GM18519 (cell line): ENCODE results near the gene S100A16.
"Not testable (repeated sequence)": the region's sequence is repeated elsewhere in the genome, so short reads cannot be mapped to it uniquely, and the experiment has no call there.

Source experiments
- ATAC-seq: cut with Tn5 transposase; IDR thresholded peaks from one replicate; pipeline ENCODE4 v1.9.1; 2021; ENCODE audit warnings: mild to moderate bottlenecking, moderate library complexity; ENCODE audit not compliant: unreplicated experiment, low FRiP score

The S100A16 gene

GRCh38 chr1:153592748-153593147 lies 20.2 kb downstream of the S100A16 start:
- ATAC-seq = no peak

GRCh38 chr1:153588482-153588881 lies 24.5 kb downstream of the S100A16 start:
- ATAC-seq = no peak

- ATAC-seq = not testable (repeated sequence)
These were observed 24.9 kb downstream of the S100A16 start for GRCh38 chr1:153588033-153588432.

- ATAC-seq = no peak
These were observed 25.6 kb downstream of the S100A16 start for GRCh38 chr1:153587314-153587713.

- no peak for ATAC-seq
These were observed 26.6 kb downstream of the S100A16 start for GRCh38 chr1:153586347-153586746.

- ATAC-seq = no peak
These were observed 27.9 kb downstream of the S100A16 start for GRCh38 chr1:153585006-153585405.

GRCh38 chr1:153583976-153584375 lies 29.0 kb downstream of the S100A16 start:
- ATAC-seq = no peak

- not testable (repeated sequence) for ATAC-seq
These were observed 29.4 kb downstream of the S100A16 start for GRCh38 chr1:153583514-153583913.

- ATAC-seq = not testable (repeated sequence)
These were observed 30.1 kb downstream of the S100A16 start for GRCh38 chr1:153582836-153583235.

- ATAC-seq = no peak
These were observed 34.0 kb downstream of the S100A16 start for GRCh38 chr1:153578936-153579335.

- no peak for ATAC-seq
These were observed 34.4 kb downstream of the S100A16 start for GRCh38 chr1:153578490-153578889.

GRCh38 chr1:153577624-153578051 lies 35.3 kb downstream of the S100A16 start:
- ATAC-seq = no peak

- ATAC-seq = no peak
These were observed 35.8 kb downstream of the S100A16 start for GRCh38 chr1:153577138-153577537.

- ATAC-seq = not testable (repeated sequence)
These were observed 37.4 kb downstream of the S100A16 start for GRCh38 chr1:153575497-153575896.

GRCh38 chr1:153575081-153575491 lies 37.9 kb downstream of the S100A16 start:
- ATAC-seq = not testable (repeated sequence)

GRCh38 chr1:153573351-153573750 lies 39.6 kb downstream of the S100A16 start:
- ATAC-seq = no peak

- no peak for ATAC-seq
These were observed 40.3 kb downstream of the S100A16 start for GRCh38 chr1:153572569-153573015.

GRCh38 chr1:153571706-153572105 lies 41.2 kb downstream of the S100A16 start:
- ATAC-seq = no peak

- ATAC-seq = no peak
These were observed 42.1 kb downstream of the S100A16 start for GRCh38 chr1:153570874-153571273.

GRCh38 chr1:153569465-153569864 lies 43.5 kb downstream of the S100A16 start:
- ATAC-seq = no peak

- ATAC-seq = no peak
These were observed 44.4 kb downstream of the S100A16 start for GRCh38 chr1:153568367-153569099.

- ATAC-seq = no peak
These were observed 45.1 kb downstream of the S100A16 start for GRCh38 chr1:153567621-153568366.
